WI38 (cell line): Measurements from ENCODE around the gene LPAR3.
"Not testable (repeated sequence)": the region's sequence is repeated elsewhere in the genome, so short reads cannot be mapped to it uniquely, and the experiment has no call there.

Source experiments
- H3K4me3 ChIP-seq: 2 replicates; pipeline ENCODE4 v1.5.1; 2011; ENCODE audit warnings: low read depth, mild to moderate bottlenecking, control low read depth, low read length
- TF ChIP-seq, protein P1 (sequence below): IDR thresholded peaks from 2 replicates; pipeline ENCODE4 v1.5.1; 2012; ENCODE audit warnings: low read depth, mild to moderate bottlenecking, control low read depth, low read length

LPAR3 gene

DNA sequence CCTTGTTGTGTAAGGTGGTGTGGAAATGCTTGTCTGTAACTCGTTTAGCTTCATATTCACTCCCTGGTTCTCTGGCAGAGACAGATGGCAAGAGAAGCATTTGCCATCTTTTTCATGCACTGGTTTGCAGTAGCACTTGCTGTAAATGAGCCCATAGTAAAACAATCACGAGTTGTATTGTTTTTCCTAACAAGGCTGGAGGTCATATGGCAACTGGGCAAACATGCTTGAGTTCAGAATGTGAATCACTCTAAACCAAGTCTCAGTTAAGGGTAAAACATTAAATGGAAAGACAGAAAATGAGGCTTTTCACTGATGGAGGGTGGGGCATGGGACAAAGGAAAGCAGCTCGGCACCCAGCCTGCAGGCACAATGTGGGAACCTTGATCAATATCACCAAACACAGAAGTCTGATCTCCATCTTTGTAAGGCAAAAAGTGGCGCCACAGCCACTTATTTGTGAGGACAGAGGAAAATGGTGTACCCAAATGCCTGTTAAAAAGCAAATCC lies 26.5 kb upstream of the LPAR3 start:
- no peak overlapping the region for H3K4me3 ChIP-seq
- TF ChIP-seq, protein P1, sequence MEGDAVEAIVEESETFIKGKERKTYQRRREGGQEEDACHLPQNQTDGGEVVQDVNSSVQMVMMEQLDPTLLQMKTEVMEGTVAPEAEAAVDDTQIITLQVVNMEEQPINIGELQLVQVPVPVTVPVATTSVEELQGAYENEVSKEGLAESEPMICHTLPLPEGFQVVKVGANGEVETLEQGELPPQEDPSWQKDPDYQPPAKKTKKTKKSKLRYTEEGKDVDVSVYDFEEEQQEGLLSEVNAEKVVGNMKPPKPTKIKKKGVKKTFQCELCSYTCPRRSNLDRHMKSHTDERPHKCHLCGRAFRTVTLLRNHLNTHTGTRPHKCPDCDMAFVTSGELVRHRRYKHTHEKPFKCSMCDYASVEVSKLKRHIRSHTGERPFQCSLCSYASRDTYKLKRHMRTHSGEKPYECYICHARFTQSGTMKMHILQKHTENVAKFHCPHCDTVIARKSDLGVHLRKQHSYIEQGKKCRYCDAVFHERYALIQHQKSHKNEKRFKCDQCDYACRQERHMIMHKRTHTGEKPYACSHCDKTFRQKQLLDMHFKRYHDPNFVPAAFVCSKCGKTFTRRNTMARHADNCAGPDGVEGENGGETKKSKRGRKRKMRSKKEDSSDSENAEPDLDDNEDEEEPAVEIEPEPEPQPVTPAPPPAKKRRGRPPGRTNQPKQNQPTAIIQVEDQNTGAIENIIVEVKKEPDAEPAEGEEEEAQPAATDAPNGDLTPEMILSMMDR: no peak

DNA sequence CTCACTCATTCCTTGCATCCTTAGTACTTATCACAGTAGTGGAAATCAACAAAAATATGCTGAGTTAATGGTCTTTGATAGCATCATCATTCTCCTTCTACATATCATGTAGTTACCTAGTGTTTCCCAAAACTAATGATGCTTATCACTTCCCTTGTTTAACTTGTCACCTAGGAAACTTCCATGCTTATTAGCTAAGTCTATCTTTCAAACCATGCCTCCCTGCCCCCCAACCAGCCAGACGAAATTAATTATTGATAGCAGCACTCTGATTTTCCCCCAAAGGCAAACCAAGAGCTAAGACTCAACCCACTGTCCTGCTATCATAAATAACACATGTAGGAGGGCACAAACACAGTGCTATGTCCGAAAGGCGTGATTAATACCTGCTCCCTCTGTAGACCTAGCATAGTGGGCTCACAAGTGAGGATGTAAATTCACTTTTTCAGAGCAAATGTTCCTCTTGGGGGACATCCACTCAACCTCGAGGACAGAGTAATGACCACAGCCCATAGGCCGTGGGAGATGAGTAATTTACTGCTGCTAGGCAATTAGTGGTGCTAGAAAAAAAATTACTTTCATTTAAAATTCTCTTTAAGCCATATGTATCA lies 25.8 kb upstream of the LPAR3 start:
- TF ChIP-seq, protein P1: no peak
- H3K4me3 ChIP-seq: no peak overlapping the region

DNA sequence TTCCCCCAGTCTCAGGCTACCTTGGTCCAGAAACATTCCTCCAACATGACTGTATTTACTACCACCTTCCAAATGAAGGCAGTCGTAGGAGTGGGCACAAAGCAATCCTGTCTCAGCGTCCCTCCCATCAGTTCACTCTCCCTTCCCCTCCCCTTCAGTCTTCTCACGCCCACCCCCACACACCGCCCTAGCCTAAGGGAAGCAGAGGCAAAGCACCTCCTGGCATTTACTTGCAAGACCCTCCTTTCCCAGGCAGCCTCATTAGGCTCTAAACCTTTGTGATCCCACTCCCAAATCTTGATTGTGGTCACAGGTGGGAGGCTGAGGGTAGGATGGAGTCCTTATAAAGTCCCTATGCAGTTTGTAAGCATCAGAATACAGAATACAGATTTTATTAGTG lies 23.9 kb upstream of the LPAR3 start:
- TF ChIP-seq, protein P1: no peak
- no peak overlapping the region for H3K4me3 ChIP-seq

DNA sequence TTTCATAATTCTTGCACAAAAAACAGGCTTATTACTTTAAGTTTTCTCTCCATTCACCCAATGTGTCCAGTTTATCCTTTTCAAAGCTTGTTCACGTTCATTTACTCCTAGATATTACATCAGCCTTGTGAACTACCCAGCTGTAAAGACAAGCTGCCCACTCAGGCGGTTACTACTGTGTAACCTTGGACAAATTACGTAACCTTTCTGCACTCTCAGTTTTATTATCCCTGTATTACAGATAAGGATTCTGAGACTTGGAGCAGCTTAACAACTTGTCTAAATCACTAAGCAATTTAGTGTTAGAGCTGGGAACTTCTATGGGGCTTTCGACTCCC lies 20.5 kb upstream of the LPAR3 start:
- TF ChIP-seq, protein P1: no peak

DNA sequence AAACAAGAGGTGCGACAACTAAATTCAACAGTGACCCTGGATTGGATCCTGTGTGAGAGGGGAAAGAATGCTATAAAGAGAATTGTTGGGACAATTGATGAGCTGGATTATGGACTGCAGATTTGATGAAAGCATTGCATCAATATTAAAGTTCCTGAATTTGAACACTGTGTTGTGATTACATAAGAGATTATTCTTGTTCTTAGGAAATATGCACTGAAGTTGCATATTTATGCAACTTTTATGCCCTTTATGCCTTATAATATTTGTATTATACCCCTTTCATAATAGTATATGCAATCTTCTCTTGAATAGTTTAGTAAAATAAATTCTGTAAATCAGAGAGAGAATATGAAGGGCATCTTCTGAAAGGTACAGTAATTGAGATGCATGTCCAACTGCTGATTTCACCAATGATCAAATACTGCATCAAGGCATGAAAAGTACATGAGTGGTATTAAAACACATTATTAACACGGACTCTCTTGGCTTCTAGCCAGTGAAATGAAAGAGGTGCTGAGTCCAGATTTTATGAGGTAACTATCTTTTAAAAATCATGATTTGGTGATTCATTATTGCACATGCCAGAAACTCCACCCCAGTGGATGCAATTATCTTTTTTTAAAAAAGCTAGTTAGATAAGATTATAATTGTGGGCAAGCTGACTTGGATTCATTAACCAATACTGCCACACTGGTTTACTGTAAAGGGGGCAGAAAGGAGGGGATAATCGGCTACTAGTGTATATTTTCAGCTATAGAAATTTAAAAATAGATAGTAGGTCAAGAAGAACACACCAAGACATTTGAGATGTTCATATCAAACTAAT lies 19.9 kb upstream of the LPAR3 start:
- TF ChIP-seq, protein P1: no peak
- no peak overlapping the region for H3K4me3 ChIP-seq

More for the DNA sequence above, 20.5 kb upstream of the LPAR3 start:
- H3K4me3 ChIP-seq: no peak overlapping the region

GRCh38 chr1:84908746-84909464 lies 15.9 kb upstream of the LPAR3 start:
- not testable (repeated sequence) for H3K4me3 ChIP-seq

GRCh38 chr1:84907095-84907827 lies 14.3 kb upstream of the LPAR3 start:
- TF ChIP-seq, protein P1: no peak

GRCh38 chr1:84902727-84903126 lies 9.7 kb upstream of the LPAR3 start:
- not testable (repeated sequence) for H3K4me3 ChIP-seq

More at GRCh38 chr1:84907095-84907827, 14.3 kb upstream of the LPAR3 start:
- no peak overlapping the region for H3K4me3 ChIP-seq
